CD4-positive, alpha-beta memory T cell (primary cell): ENCODE measurements around the gene RAC2. TPM values are rescaled to one million over a fixed set of nuclear protein-coding genes. Genes with fewer than 3 reads are reported as not detected.
"Not testable (repeated sequence)": the region's sequence is repeated elsewhere in the genome, so short reads cannot be mapped to it uniquely, and the experiment has no call there.

Source experiments
- CTCF ChIA-PET: fragments of 350-600 bp; sonication (Branson Sonifier 250); formaldehyde crosslinking; loops from one replicate; lab custom pipeline; 2021; ENCODE audit warnings: inconsistent platforms; ENCODE audit not compliant: partially characterized antibody; lab: Charles Lee
- POLR2A ChIA-PET: fragments of 350-600 bp; sonication (Branson Sonifier 250); formaldehyde crosslinking; loops from one replicate; lab custom pipeline; 2021; ENCODE audit not compliant: partially characterized antibody; lab: Charles Lee
- DNase-seq, 5 donors: peaks; one replicate each; pipeline versions ENCODE4 v3.0.0 to v3.0.0-alpha.2; 2020 to 2022; ENCODE audit warnings: mixed read lengths in 1 of 5
- H3K27ac ChIP-seq: one replicate; pipeline ENCODE4 v1.7.0; 2013; ENCODE audit warnings: low read depth, low read length
- H3K27me3 ChIP-seq: 2 replicates; pipeline ENCODE4 v1.7.0; 2013; ENCODE audit warnings: mild to moderate bottlenecking, low read length, moderate library complexity; ENCODE audit not compliant: insufficient read depth
- H3K36me3 ChIP-seq: 2 replicates; pipeline ENCODE4 v1.7.0; 2013; ENCODE audit warnings: mild to moderate bottlenecking, low read length, moderate library complexity; ENCODE audit not compliant: insufficient read depth
- H3K4me1 ChIP-seq: 2 replicates; pipeline ENCODE4 v1.7.0; 2013; ENCODE audit warnings: mild to moderate bottlenecking, low read length, moderate library complexity; ENCODE audit not compliant: insufficient read depth
- H3K4me3 ChIP-seq, 2 donors: one replicate each; pipeline ENCODE4 v1.7.0; 2013; ENCODE audit warnings: low read length in 2 of 2, mild to moderate bottlenecking in 1 of 2
- H3K9me3 ChIP-seq, 2 donors: one replicate each; pipeline ENCODE4 v1.7.0; 2013; ENCODE audit warnings: low read length in 2 of 2, control low read depth in 1 of 2; ENCODE audit not compliant: control insufficient read depth in 1 of 2
- H3K27ac Mint-ChIP-seq, 7 donors: one replicate each; pipeline ENCODE4 v1.8.0; 2020 to 2021; ENCODE audit warnings: mixed read lengths in 7 of 7, mild to moderate bottlenecking in 6 of 7, inconsistent platforms in 3 of 7, moderate library complexity in 3 of 7
- H3K27me3 Mint-ChIP-seq, 2 donors: one replicate each; pipeline ENCODE4 v1.8.0; 2020 to 2021; ENCODE audit warnings: mixed read lengths in 2 of 2
- H3K36me3 Mint-ChIP-seq, 2 donors: one replicate each; pipeline ENCODE4 v1.8.0; 2020 to 2021; ENCODE audit warnings: mixed read lengths in 2 of 2, inconsistent platforms in 1 of 2, mild to moderate bottlenecking in 1 of 2
- H3K4me1 Mint-ChIP-seq, 4 donors: one replicate each; pipeline ENCODE4 v1.8.0; 2020 to 2021; ENCODE audit warnings: mixed read lengths in 4 of 4, mild to moderate bottlenecking in 1 of 4
- H3K4me3 Mint-ChIP-seq, 8 donors: one replicate each; pipeline ENCODE4 v1.8.0; 2020 to 2021; ENCODE audit warnings: mixed read lengths in 8 of 8, mild to moderate bottlenecking in 7 of 8, moderate library complexity in 6 of 8, inconsistent platforms in 3 of 8
- H3K9me3 Mint-ChIP-seq, 8 donors: one replicate each; pipeline ENCODE4 v1.8.0; 2020 to 2021; ENCODE audit warnings: mixed read lengths in 8 of 8, mild to moderate bottlenecking in 5 of 8, inconsistent platforms in 3 of 8, moderate library complexity in 1 of 8
- intact Hi-C: fragments of 100-400 bp; cut with micrococcal nuclease; formaldehyde crosslinking; loops from one replicate; pipeline ENCODE4 v1.15.1; 2023
- polyA plus RNA-seq, 2 donors: library from polyadenylated mRNA; unstranded; fragments of 300-500 nt; fragmentation: Illumina TruSeq; gene quantifications; one replicate each; pipeline ENCODE4 v1.2.3, GENCODE V29; 2021
- total RNA-seq, 2 experiments: library from RNA; stranded (reverse); gene quantifications; one replicate each; pipeline ENCODE4 v1.2.3, GENCODE V29; 2021

Gene RAC2
- total and polyA plus RNA-seq, 4 experiments from 2014 or later, result 304 to 917 (median 521) TPM

- H3K4me1 Mint-ChIP-seq, result peaks cover 8 to 26% (median 16%) of the 10 kb centered on the region in 4 donors
- H3K27me3 ChIP-seq, result no peaks in the 10 kb centered on the region
- H3K27me3 Mint-ChIP-seq, result no peaks in the 10 kb centered on the region
- intact Hi-C loops, result no loop called here
- H3K4me1 ChIP-seq, result peaks cover 21% of the 10 kb centered on the region
- no peaks in the 10 kb centered on the region for H3K36me3 ChIP-seq
- no peaks in the 10 kb centered on the region for H3K36me3 Mint-ChIP-seq
- H3K9me3 ChIP-seq, result no peaks in the 10 kb centered on the region
- H3K9me3 Mint-ChIP-seq, result no peaks in the 10 kb centered on the region
- H3K4me3 Mint-ChIP-seq, result no peak overlapping the region
- H3K4me3 ChIP-seq, result no peak overlapping the region
- no peak for DNase-seq
- CTCF ChIA-PET, result no interaction called here
- H3K27ac Mint-ChIP-seq, result peak overlapping the region in 2 of 7 donors; percentile 26 to 35
- POLR2A ChIA-PET, result interaction anchor here (0.9 to 2.0 kb wide), 4 partner anchors 25 to 54 kb away, joined by 3 to 5 read pairs (median 4); partner anchors contain the start of gene IL2RB
- H3K27ac ChIP-seq, result no peak overlapping the region
These were observed 39.9 kb downstream of the RAC2 start for GRCh38 chr22:37204045-37204655.

- Histone ChIP-seq H3K9me3 (no peaks in the 10 kb centered on the region), H3K27me3 (no peaks in the 10 kb centered on the region), H3K27ac (no peak overlapping the region), H3K36me3 (no peaks in the 10 kb centered on the region), H3K4me1 (peaks cover 21% of the 10 kb centered on the region), H3K4me3 (no peak overlapping the region)
- no peak overlapping the region for H3K4me3 Mint-ChIP-seq
- intact Hi-C loops, result no loop called here
- ChIA-PET POLR2A (interaction anchor here (2.0 to 7.6 kb wide), 2 partner anchors 16 to 35 kb away, joined by 5 to 125 read pairs; no protein-coding TSS in a partner anchor), CTCF (interaction anchor here (6.7 kb wide), 1 partner anchor 57 kb away, joined by 86 read pairs; no protein-coding TSS in a partner anchor)
- H3K36me3 Mint-ChIP-seq, result no peaks in the 10 kb centered on the region
- peak overlapping the region in 1 of 7 donors; percentile 24 for H3K27ac Mint-ChIP-seq
- no peak for DNase-seq
- no peaks in the 10 kb centered on the region for H3K27me3 Mint-ChIP-seq
- peaks cover 6 to 20% (median 13%) of the 10 kb centered on the region in 4 donors for H3K4me1 Mint-ChIP-seq
- no peaks in the 10 kb centered on the region for H3K9me3 Mint-ChIP-seq
These were observed 40.6 kb downstream of the RAC2 start for GRCh38 chr22:37203354-37204044.

GRCh38 chr22:37202716-37203115 lies 41.4 kb downstream of the RAC2 start:
- Mint-ChIP-seq H3K9me3 (no peaks in the 10 kb centered on the region), H3K27ac (peak overlapping the region in 2 of 7 donors; percentile 9 to 76), H3K27me3 (no peaks in the 10 kb centered on the region), H3K4me3 (no peak overlapping the region), H3K4me1 (peaks cover 7 to 22% (median 16%) of the 10 kb centered on the region in 4 donors), H3K36me3 (peaks cover 0 to 3% of the 10 kb centered on the region in 2 donors)
- intact Hi-C loops, result no loop called here
- Histone ChIP-seq H3K27ac (no peak overlapping the region), H3K9me3 (no peaks in the 10 kb centered on the region), H3K36me3 (no peaks in the 10 kb centered on the region), H3K4me3 (no peak overlapping the region), H3K4me1 (peaks cover 20% of the 10 kb centered on the region), H3K27me3 (no peaks in the 10 kb centered on the region)
- DNase-seq, result no peak
- ChIA-PET POLR2A (interaction anchor here (0.7 to 7.6 kb wide), 2 partner anchors 16 to 39 kb away, joined by 4 to 125 read pairs; no protein-coding TSS in a partner anchor), CTCF (interaction anchor here (0.7 to 6.7 kb wide), 5 partner anchors 15 to 58 kb away, joined by 3 to 86 read pairs (median 3); no protein-coding TSS in a partner anchor)

GRCh38 chr22:37202001-37202555 lies 42.0 kb downstream of the RAC2 start:
- Mint-ChIP-seq H3K27me3 (no peaks in the 10 kb centered on the region), H3K27ac (peak overlapping the region in 5 of 7 donors; percentile 17 to 79 (median 61)), H3K36me3 (peaks cover 0 to 3% of the 10 kb centered on the region in 2 donors), H3K4me3 (no peak overlapping the region), H3K4me1 (peaks cover 8 to 21% (median 17%) of the 10 kb centered on the region in 4 donors), H3K9me3 (no peaks in the 10 kb centered on the region)
- DNase-seq, result no peak
- CTCF ChIA-PET, result interaction anchor here (0.7 to 6.7 kb wide), 6 partner anchors 16 to 58 kb away, joined by 3 to 108 read pairs (median 74); partner anchors contain the start of gene RAC2
- H3K36me3 ChIP-seq, result no peaks in the 10 kb centered on the region
- no peaks in the 10 kb centered on the region for H3K27me3 ChIP-seq
- H3K4me3 ChIP-seq, result no peak overlapping the region
- H3K9me3 ChIP-seq, result no peaks in the 10 kb centered on the region
- no peak overlapping the region for H3K27ac ChIP-seq
- POLR2A ChIA-PET, result interaction anchor here (0.7 to 7.6 kb wide), 3 partner anchors 17 to 40 kb away, joined by 4 to 125 read pairs (median 4); no protein-coding TSS in a partner anchor
- H3K4me1 ChIP-seq, result peaks cover 24% of the 10 kb centered on the region
- intact Hi-C loops, result no loop called here

DNA sequence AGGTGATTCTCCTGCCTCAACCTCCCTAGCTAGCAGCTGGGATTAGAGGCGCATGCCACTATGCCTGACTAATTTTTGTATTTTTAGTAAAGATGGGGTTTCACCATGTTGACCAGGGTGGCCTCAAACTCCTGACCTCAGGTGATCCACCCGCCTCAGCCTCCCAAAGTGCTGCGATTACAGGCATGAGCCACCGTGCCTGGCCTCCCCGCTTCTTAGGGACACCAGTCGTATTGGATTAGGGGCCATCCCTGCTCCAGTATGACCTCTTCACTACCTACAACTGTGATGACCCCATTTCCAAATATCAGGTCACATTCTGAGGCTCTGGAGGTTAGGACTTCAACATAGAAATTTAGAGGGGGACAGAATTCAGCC lies 42.6 kb downstream of the RAC2 start:
- H3K27me3 Mint-ChIP-seq, H3K27ac ChIP-seq, intact Hi-C loops, H3K36me3 ChIP-seq, H3K36me3 Mint-ChIP-seq, H3K9me3 ChIP-seq, H3K4me3 ChIP-seq, H3K9me3 Mint-ChIP-seq, DNase-seq, H3K4me3 Mint-ChIP-seq, H3K27me3 ChIP-seq: not testable (repeated sequence)
- H3K4me1 Mint-ChIP-seq, result peaks cover 8 to 21% (median 17%) of the 10 kb centered on the region in 4 donors
- CTCF ChIA-PET, result interaction anchor here (1.6 to 6.7 kb wide), 9 partner anchors 17 to 125 kb away, joined by 4 to 108 read pairs (median 62); partner anchors contain the start of genes IL2RB and RAC2
- H3K4me1 ChIP-seq, result peaks cover 30% of the 10 kb centered on the region
- POLR2A ChIA-PET, result interaction anchor here (1.0 to 7.6 kb wide), 4 partner anchors 18 to 40 kb away, joined by 4 to 129 read pairs (median 110); partner anchors contain the start of gene RAC2
- H3K27ac Mint-ChIP-seq, result peak overlapping the region in 1 of 7 donors; percentile 57

GRCh38 chr22:37199760-37200108 lies 44.3 kb downstream of the RAC2 start:
- no peaks in the 10 kb centered on the region for H3K27me3 Mint-ChIP-seq
- Histone ChIP-seq H3K9me3 (no peaks in the 10 kb centered on the region), H3K4me3 (peak overlapping the region in 1 of 2 donors; percentile 73), H3K27me3 (no peaks in the 10 kb centered on the region), H3K36me3 (no peaks in the 10 kb centered on the region), H3K4me1 (peaks cover 34% of the 10 kb centered on the region), H3K27ac (peak overlapping the region; percentile 93)
- intact Hi-C loops, result loop anchor here (1.0 to 10.0 kb wide), 10 partner anchors 20 to 423 kb away; partner anchors contain the start of genes IFT27 and RAC2
- H3K36me3 Mint-ChIP-seq, result peaks cover 0 to 3% of the 10 kb centered on the region in 2 donors
- H3K4me1 Mint-ChIP-seq, result peaks cover 8 to 35% (median 19%) of the 10 kb centered on the region in 4 donors
- no peaks in the 10 kb centered on the region for H3K9me3 Mint-ChIP-seq
- H3K4me3 Mint-ChIP-seq, result peak overlapping the region; percentile 41 to 91 (median 82)
- ChIA-PET CTCF (interaction anchor here (0.7 to 6.7 kb wide), 37 partner anchors 10 to 424 kb away, joined by 3 to 108 read pairs (median 4); partner anchors contain the start of genes CYTH4, IFT27, IL2RB and RAC2), POLR2A (interaction anchor here (0.6 to 7.6 kb wide), 31 partner anchors 10 to 1849 kb away, joined by 3 to 129 read pairs (median 5); partner anchors contain the start of genes C1QTNF6, IFT27, IL2RB and KCTD17)
- H3K27ac Mint-ChIP-seq, result peak overlapping the region; percentile 79 to 94 (median 92)
- no peak for DNase-seq
